HEK293 (cell line): Measurements from ENCODE around the gene ACTA2.

Experiments used
- CTCF ChIA-PET: fragments of 350-600 bp; formaldehyde crosslinking; extraction: SDS; loops from one replicate; lab custom pipeline; 2021; ENCODE audit warnings: antibody characterized with exemption; lab: Yijun Ruan, JAX
- POLR2A ChIA-PET: fragments of 300-600 bp; formaldehyde crosslinking; extraction: SDS; loops from one replicate; lab custom pipeline; 2020; ENCODE audit warnings: antibody characterized with exemption, inconsistent platforms; lab: Yijun Ruan, JAX
- H3K27ac ChIP-seq: fragments of 200-500 bp; sonication (Bioruptor generic); 2 replicates; pipeline ENCODE4 v1.5.1; 2014; ENCODE audit warnings: low read depth, low read length, control low read depth, inconsistent platforms; ENCODE audit errors: extremely low read depth
- H3K36me3 ChIP-seq, 2 experiments: fragments of 200-500 bp in 1 of 2; sonication (Bioruptor generic) in 1 of 2; 1 replicate in 1 of 2; 2 replicates in 1 of 2; pipeline ENCODE4 v1.5.1; 2014 to 2017; ENCODE audit warnings: inconsistent platforms in 2 of 2, low read length in 2 of 2; ENCODE audit not compliant: control insufficient read depth in 2 of 2, insufficient read depth in 1 of 2
- H3K4me1 ChIP-seq: fragments of 200-500 bp; sonication (Bioruptor generic); 2 replicates; pipeline ENCODE4 v1.5.1; 2014; ENCODE audit warnings: mild to moderate bottlenecking, low read length, inconsistent platforms; ENCODE audit not compliant: control insufficient read depth, insufficient read depth
- H3K4me3 ChIP-seq: 2 replicates; pipeline ENCODE4 v1.5.1; 2011; ENCODE audit warnings: low read depth, mild to moderate bottlenecking, control low read depth, low read length, moderate library complexity
- H3K9me3 ChIP-seq: fragments of 200-500 bp; sonication (Bioruptor generic); 2 replicates; pipeline ENCODE4 v1.5.1; 2014; ENCODE audit warnings: low read depth, low read length, inconsistent platforms; ENCODE audit not compliant: control insufficient read depth, insufficient read depth
- EGR2 ChIP-seq: fragments of 450-650 bp; formaldehyde crosslinking; IDR thresholded peaks from 2 replicates; pipeline ENCODE4 v1.5.1; 2016; ENCODE audit warnings: low read depth, missing biosample characterization, missing genetic modification characterization
- ZBTB48 ChIP-seq: fragments of 450-650 bp; formaldehyde crosslinking; IDR thresholded peaks from 2 replicates; pipeline ENCODE4 v1.5.1; 2016; ENCODE audit warnings: missing biosample characterization, missing genetic modification characterization
- ZNF16 ChIP-seq: fragments of 450-650 bp; formaldehyde crosslinking; IDR thresholded peaks from 2 replicates; pipeline ENCODE4 v1.5.1; 2016; ENCODE audit warnings: low read depth, missing biosample characterization, missing genetic modification characterization
- ZNF24 ChIP-seq: fragments of 450-650 bp; formaldehyde crosslinking; IDR thresholded peaks from 2 replicates; pipeline ENCODE4 v1.5.1; 2016; ENCODE audit warnings: missing biosample characterization, missing genetic modification characterization
- ZNF558 ChIP-seq: fragments of 450-650 bp; formaldehyde crosslinking; IDR thresholded peaks from 2 replicates; pipeline ENCODE4 v1.5.1; 2016; ENCODE audit warnings: missing biosample characterization, missing genetic modification characterization
- ZNF600 ChIP-seq: fragments of 450-650 bp; formaldehyde crosslinking; IDR thresholded peaks from 2 replicates; pipeline ENCODE4 v1.5.1; 2016; ENCODE audit warnings: missing biosample characterization, missing genetic modification characterization
- ZNF629 ChIP-seq: fragments of 450-650 bp; formaldehyde crosslinking; IDR thresholded peaks from 2 replicates; pipeline ENCODE4 v1.5.1; 2017; ENCODE audit warnings: missing biosample characterization, missing genetic modification characterization
- TF ChIP-seq, protein P1 (sequence below): fragments of 450-650 bp; formaldehyde crosslinking; IDR thresholded peaks from 2 replicates; pipeline ENCODE4 v1.5.1; 2016; ENCODE audit warnings: missing biosample characterization, missing genetic modification characterization, low read depth
- TF ChIP-seq, protein P2 (sequence below): fragments of 450-650 bp; formaldehyde crosslinking; IDR thresholded peaks from 2 replicates; pipeline ENCODE4 v1.5.1; 2016; ENCODE audit warnings: missing biosample characterization, missing genetic modification characterization
- TF ChIP-seq, protein P3 (sequence below): fragments of 450-650 bp; formaldehyde crosslinking; IDR thresholded peaks from 2 replicates; pipeline ENCODE4 v1.5.1; 2017; ENCODE audit warnings: missing biosample characterization, missing genetic modification characterization
- TF ChIP-seq, protein P4 (sequence below): fragments of 450-650 bp; formaldehyde crosslinking; IDR thresholded peaks from 2 replicates; pipeline ENCODE4 v1.5.1; 2016; ENCODE audit warnings: missing biosample characterization, missing genetic modification characterization
- TF ChIP-seq, protein P5 (sequence below): fragments of 450-650 bp; formaldehyde crosslinking; IDR thresholded peaks from 2 replicates; pipeline ENCODE4 v1.5.1; 2016; ENCODE audit warnings: missing biosample characterization, missing genetic modification characterization
- TF ChIP-seq, protein P6 (sequence below): fragments of 450-650 bp; formaldehyde crosslinking; IDR thresholded peaks from 2 replicates; pipeline ENCODE4 v1.5.1; 2017; ENCODE audit warnings: missing biosample characterization, missing genetic modification characterization
- TF ChIP-seq, protein P7 (sequence below): fragments of 450-650 bp; formaldehyde crosslinking; IDR thresholded peaks from 2 replicates; pipeline ENCODE4 v1.5.1; 2017; ENCODE audit warnings: missing biosample characterization, missing genetic modification characterization

ACTA2 gene

DNA sequence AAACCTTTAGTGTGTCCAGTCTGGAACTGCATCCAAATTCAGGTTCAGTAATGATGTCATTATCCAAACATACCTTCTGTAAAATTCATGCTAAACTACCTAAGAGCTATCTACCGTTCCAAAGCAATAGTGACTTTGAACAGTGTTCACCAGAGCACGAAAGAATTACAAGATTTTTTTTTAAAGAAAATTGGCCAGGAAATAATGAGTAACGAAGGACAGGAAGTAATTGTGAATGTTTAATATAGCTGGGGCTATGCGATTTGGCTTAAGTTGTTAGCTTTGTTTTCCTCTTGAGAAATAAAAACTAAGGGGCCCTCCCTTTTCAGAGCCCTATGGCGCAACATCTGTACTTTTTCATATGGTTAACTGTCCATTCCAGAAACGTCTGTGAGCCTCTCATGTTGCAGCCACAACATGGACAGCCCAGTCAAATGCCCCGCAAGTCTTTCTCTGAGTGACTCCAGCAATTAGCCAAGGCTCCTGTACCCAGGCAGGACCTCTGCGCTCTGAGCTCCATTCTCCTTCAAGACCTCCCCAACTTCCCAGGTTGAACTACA is 37.3 kb upstream of the ACTA2 start:
- CTCF ChIA-PET = interaction anchor here (0.6 to 7.4 kb wide), 15 partner anchors 11 to 425 kb away, joined by 3 to 137 read pairs (median 3); no protein-coding TSS in a partner anchor
- Histone ChIP-seq H3K9me3 (no peaks in the 10 kb centered on the region), H3K27ac (peak overlapping the region; percentile 97), H3K36me3 (peaks cover 0 to 3% of the 10 kb centered on the region in 2 experiments; a peak in 1 of 3 replicates), H3K4me3 (peak overlapping the region; percentile 86), H3K4me1 (peaks cover 14% of the 10 kb centered on the region)
- POLR2A ChIA-PET = interaction anchor here (0.5 to 1.9 kb wide), 7 partner anchors 11 to 386 kb away, joined by 3 to 11 read pairs (median 4); partner anchors contain the start of gene LIPA
- 0 out of 2 replicates have a peak, but pooled peaks have one; percentile 34 for TF ChIP-seq ZNF24 (tag by site-specific recombination)
- TF ChIP-seq, protein P1, sequence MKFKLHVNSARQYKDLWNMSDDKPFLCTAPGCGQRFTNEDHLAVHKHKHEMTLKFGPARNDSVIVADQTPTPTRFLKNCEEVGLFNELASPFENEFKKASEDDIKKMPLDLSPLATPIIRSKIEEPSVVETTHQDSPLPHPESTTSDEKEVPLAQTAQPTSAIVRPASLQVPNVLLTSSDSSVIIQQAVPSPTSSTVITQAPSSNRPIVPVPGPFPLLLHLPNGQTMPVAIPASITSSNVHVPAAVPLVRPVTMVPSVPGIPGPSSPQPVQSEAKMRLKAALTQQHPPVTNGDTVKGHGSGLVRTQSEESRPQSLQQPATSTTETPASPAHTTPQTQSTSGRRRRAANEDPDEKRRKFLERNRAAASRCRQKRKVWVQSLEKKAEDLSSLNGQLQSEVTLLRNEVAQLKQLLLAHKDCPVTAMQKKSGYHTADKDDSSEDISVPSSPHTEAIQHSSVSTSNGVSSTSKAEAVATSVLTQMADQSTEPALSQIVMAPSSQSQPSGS = peak; percentile 91
- TF ChIP-seq, protein P2, sequence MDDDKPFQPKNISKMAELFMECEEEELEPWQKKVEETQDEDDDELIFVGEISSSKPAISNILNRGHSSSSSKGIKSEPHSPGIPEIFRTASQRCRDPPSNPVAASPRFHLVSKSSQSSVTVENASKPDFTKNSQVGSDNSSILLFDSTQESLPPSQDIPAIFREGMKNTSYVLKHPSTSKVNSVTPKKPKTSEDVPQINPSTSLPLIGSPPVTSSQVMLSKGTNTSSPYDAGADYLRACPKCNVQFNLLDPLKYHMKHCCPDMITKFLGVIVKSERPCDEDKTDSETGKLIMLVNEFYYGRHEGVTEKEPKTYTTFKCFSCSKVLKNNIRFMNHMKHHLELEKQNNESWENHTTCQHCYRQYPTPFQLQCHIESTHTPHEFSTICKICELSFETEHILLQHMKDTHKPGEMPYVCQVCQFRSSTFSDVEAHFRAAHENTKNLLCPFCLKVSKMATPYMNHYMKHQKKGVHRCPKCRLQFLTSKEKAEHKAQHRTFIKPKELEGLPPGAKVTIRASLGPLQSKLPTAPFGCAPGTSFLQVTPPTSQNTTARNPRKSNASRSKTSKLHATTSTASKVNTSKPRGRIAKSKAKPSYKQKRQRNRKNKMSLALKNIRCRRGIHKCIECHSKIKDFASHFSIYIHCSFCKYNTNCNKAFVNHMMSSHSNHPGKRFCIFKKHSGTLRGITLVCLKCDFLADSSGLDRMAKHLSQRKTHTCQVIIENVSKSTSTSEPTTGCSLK (tag by site-specific recombination) = no peak
- TF ChIP-seq, protein P3, sequence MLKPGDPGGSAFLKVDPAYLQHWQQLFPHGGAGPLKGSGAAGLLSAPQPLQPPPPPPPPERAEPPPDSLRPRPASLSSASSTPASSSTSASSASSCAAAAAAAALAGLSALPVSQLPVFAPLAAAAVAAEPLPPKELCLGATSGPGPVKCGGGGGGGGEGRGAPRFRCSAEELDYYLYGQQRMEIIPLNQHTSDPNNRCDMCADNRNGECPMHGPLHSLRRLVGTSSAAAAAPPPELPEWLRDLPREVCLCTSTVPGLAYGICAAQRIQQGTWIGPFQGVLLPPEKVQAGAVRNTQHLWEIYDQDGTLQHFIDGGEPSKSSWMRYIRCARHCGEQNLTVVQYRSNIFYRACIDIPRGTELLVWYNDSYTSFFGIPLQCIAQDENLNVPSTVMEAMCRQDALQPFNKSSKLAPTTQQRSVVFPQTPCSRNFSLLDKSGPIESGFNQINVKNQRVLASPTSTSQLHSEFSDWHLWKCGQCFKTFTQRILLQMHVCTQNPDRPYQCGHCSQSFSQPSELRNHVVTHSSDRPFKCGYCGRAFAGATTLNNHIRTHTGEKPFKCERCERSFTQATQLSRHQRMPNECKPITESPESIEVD = peak; percentile 56
- TF ChIP-seq ZNF16 (tag by site-specific recombination) = no peak
- TF ChIP-seq, protein P4, sequence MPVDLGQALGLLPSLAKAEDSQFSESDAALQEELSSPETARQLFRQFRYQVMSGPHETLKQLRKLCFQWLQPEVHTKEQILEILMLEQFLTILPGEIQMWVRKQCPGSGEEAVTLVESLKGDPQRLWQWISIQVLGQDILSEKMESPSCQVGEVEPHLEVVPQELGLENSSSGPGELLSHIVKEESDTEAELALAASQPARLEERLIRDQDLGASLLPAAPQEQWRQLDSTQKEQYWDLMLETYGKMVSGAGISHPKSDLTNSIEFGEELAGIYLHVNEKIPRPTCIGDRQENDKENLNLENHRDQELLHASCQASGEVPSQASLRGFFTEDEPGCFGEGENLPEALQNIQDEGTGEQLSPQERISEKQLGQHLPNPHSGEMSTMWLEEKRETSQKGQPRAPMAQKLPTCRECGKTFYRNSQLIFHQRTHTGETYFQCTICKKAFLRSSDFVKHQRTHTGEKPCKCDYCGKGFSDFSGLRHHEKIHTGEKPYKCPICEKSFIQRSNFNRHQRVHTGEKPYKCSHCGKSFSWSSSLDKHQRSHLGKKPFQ (tag by site-specific recombination) = no peak
- peak; percentile 32; the same call in 1 of the 2 replicates for TF ChIP-seq ZNF629 (tag by site-specific recombination)
- TF ChIP-seq, protein P5, sequence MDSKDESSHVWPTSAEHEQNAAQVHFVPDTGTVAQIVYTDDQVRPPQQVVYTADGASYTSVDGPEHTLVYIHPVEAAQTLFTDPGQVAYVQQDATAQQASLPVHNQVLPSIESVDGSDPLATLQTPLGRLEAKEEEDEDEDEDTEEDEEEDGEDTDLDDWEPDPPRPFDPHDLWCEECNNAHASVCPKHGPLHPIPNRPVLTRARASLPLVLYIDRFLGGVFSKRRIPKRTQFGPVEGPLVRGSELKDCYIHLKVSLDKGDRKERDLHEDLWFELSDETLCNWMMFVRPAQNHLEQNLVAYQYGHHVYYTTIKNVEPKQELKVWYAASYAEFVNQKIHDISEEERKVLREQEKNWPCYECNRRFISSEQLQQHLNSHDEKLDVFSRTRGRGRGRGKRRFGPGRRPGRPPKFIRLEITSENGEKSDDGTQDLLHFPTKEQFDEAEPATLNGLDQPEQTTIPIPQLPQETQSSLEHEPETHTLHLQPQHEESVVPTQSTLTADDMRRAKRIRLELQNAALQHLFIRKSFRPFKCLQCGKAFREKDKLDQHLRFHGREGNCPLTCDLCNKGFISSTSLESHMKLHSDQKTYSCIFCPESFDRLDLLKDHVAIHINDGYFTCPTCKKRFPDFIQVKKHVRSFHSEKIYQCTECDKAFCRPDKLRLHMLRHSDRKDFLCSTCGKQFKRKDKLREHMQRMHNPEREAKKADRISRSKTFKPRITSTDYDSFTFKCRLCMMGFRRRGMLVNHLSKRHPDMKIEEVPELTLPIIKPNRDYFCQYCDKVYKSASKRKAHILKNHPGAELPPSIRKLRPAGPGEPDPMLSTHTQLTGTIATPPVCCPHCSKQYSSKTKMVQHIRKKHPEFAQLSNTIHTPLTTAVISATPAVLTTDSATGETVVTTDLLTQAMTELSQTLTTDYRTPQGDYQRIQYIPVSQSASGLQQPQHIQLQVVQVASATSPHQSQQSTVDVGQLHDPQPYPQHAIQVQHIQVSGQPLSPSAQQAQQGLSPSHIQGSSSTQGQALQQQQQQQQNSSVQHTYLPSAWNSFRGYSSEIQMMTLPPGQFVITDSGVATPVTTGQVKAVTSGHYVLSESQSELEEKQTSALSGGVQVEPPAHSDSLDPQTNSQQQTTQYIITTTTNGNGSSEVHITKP (tag by site-specific recombination) = 0 out of 2 replicates have a peak, but pooled peaks have one; percentile 9
- 0 out of 2 replicates have a peak, but pooled peaks have one; percentile 14 for TF ChIP-seq ZNF600 (tag by site-specific recombination)

DNA sequence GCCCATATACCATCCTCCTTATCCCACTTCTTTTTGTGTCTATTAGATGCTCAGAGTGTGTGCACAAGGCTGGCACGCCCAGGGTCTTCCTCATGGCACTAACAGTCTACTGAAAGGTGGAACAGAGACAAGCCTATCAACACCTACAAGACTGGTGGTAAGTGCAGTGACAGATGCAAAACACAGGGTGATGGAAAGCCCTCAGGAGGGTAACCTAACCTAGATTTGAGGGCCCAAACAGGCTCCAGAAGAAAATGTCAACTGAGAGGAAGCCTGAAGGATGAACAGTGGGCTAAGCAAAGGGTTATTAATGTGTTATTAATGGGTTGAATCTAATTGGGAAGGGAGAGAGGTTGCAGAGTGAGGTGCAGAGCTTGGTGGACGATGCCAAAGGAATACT is 36.9 kb upstream of the ACTA2 start:
- H3K4me1 ChIP-seq = peaks cover 14% of the 10 kb centered on the region
- ChIA-PET POLR2A (interaction anchor here (1.6 to 1.9 kb wide), 2 partner anchors 57 to 262 kb away, joined by 5 to 11 read pairs; partner anchors contain the start of gene LIPA), CTCF (interaction anchor here (0.9 to 7.4 kb wide), 9 partner anchors 13 to 424 kb away, joined by 3 to 137 read pairs (median 3); no protein-coding TSS in a partner anchor)
- TF ChIP-seq ZBTB48 (tag by site-specific recombination) (no peak), ZNF558 (tag by site-specific recombination) (no peak), EGR2 (tag by site-specific recombination) (no peak)
- TF ChIP-seq, protein P6, sequence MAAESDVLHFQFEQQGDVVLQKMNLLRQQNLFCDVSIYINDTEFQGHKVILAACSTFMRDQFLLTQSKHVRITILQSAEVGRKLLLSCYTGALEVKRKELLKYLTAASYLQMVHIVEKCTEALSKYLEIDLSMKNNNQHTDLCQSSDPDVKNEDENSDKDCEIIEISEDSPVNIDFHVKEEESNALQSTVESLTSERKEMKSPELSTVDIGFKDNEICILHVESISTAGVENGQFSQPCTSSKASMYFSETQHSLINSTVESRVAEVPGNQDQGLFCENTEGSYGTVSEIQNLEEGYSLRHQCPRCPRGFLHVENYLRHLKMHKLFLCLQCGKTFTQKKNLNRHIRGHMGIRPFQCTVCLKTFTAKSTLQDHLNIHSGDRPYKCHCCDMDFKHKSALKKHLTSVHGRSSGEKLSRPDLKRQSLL = no peak
- TF ChIP-seq, protein P7, sequence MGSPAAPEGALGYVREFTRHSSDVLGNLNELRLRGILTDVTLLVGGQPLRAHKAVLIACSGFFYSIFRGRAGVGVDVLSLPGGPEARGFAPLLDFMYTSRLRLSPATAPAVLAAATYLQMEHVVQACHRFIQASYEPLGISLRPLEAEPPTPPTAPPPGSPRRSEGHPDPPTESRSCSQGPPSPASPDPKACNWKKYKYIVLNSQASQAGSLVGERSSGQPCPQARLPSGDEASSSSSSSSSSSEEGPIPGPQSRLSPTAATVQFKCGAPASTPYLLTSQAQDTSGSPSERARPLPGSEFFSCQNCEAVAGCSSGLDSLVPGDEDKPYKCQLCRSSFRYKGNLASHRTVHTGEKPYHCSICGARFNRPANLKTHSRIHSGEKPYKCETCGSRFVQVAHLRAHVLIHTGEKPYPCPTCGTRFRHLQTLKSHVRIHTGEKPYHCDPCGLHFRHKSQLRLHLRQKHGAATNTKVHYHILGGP (tag by site-specific recombination) = no peak
- TF ChIP-seq, protein P4 (tag by site-specific recombination) = no peak

More for the DNA sequence above, 36.9 kb upstream of the ACTA2 start:
- H3K27ac ChIP-seq = no peak overlapping the region
- H3K9me3 ChIP-seq = no peaks in the 10 kb centered on the region
- peak overlapping the region; percentile 86; the same call in 1 of the 2 replicates for H3K4me3 ChIP-seq
- H3K36me3 ChIP-seq = peaks cover 0 to 3% of the 10 kb centered on the region in 2 experiments; a peak in 1 of 3 replicates
